GM20431 (cell line): ENCODE results near the gene PRDM16.

Source experiments
- in situ Hi-C: fragments of 300-500 bp; cut with MseI, MboI; formaldehyde crosslinking; loops from one replicate; pipeline ENCODE4 v1.15.0; 2020; ENCODE audit warnings: low sequenced_read_pairs; ENCODE audit not compliant: unreplicated experiment

Gene PRDM16

DNA sequence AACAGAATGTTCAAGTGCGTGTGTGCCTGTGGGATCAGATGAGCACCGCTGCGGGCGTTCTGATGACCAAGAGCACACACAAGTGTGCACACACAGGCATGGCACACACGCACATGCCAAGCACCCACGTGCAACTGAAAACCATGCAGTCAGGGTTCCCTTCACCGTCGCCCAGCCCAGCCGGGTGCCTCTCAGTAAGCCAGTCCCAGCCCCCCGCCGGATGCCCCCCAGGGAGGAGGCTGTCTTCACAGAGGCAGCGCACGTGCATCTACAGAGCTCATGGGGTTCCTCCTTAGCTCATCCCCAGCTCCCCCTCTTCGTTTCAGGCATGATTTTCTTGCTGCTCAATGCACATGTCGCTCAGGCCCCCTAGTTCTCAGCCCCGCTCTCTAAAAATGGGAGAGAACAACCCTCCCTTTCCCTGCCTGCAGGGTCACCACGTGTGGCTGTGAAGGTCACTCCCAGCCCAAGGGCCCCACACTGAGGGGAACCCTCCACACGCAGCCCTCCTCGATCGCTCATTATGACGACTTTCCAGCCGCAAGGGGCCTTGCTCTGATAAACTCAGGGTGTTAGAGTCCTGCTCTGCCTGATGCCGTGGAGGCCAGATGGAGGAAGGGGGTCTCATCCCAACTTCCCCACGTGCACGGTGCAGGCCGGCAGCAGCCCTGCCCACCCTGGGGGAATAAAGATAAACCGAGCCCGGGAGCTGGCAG lies 355.1 kb downstream of the PRDM16 start:
- in situ Hi-C loops: no loop called here

DNA sequence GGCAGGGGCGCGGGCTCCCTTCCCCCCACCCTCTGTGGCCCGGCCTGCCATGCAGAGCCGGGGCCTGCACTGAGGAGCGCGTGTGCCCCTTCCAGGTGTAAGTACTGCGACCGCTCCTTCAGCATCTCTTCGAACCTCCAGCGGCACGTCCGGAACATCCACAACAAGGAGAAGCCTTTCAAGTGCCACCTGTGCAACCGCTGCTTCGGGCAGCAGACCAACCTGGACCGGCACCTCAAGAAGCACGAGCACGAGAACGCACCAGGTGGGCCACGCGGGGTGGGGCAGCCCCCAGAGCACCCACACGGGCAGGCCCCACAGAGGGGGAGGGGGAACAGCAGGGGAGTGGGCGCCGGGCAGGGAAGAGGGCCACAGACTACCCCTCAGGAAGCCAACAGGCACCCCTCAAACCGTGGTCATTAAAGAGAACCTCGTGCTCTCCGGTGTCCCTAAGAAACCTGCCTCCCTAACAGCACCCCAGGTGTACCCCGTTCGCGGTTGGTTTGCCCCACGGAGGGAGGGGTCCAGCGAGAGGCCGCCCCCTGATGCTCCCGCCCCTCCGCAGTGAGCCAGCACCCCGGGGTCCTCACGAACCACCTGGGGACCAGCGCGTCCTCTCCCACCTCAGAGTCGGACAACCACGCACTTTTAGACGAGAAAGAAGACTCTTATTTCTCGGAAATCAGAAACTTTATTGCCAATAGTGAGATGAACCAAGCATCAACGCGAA lies 356.6 kb downstream of the PRDM16 start:
- in situ Hi-C loops: no loop called here

- in situ Hi-C loops: no loop called here
Observed at GRCh38 chr1:3426956-3427535, 358.0 kb downstream of the PRDM16 start.

GRCh38 chr1:3427711-3428704 lies 359.0 kb downstream of the PRDM16 start:
- in situ Hi-C loops: no loop called here

DNA sequence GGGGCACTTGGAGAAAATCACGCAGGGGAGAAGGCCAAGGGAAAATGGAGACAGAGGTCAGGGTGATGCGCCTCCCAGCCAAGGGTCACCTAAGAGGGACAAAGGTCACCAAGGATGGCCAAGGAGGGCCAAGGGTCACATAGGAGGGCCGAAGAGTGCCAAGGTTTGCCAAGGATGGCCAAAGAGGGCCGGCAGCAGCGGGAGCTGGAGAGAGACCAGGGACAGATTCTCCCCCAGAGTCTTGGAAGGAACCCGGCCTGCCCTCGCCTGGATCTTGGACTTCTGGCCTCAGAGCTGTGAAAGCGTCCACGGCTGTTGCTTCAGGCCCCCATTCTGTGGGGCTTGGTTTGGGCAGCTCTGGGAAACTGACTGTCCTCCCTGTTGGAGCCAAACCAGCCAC lies 359.9 kb downstream of the PRDM16 start:
- in situ Hi-C loops: no loop called here

DNA sequence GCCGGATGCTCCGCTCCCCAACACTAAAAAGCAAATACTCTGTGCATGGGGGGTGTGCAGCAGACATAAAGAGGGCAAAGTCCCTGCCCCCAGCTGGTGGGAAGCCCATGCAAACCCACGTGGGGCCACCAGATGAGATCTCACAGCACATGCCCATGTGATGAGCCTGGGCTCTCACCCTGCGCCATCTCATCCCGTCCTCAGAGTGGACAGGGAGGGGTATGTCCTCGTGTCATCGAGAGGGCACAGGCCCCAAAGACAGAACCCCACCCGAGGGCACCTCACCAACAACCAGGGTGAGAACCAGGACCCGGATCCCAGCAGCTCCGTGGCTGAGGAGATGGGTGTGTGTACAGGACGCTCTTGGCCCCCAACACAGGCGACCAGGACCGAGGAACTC lies 360.3 kb downstream of the PRDM16 start:
- in situ Hi-C loops: no loop called here

- in situ Hi-C loops: no loop called here
Observed at GRCh38 chr1:3429766-3430165, 360.8 kb downstream of the PRDM16 start.

DNA sequence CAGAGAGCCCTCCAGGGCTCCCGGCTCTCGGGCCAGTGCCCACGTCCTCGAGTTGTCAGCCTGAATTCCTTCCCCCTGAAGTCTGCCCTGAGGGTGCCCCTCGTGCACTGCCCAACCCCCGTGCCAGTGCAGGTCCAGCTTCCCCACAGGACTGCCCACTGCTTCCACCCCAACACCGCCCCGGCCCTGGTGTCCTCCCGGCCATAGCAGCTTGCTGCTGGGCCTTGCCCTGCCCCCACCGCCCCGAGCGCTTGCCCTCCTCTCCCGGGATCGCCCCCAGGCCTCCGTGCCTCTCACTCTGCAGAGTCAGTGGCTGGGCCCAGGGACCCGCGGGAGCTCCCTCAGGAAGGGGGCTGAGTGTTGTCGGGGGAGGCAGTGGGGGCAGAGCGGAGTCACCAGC lies 361.4 kb downstream of the PRDM16 start:
- in situ Hi-C loops: no loop called here

GRCh38 chr1:3430820-3431219 lies 361.8 kb downstream of the PRDM16 start:
- in situ Hi-C loops: no loop called here

- in situ Hi-C loops: no loop called here
Observed at GRCh38 chr1:3431266-3431665, 362.3 kb downstream of the PRDM16 start.

- in situ Hi-C loops: no loop called here
Observed at GRCh38 chr1:3431686-3432085, 362.7 kb downstream of the PRDM16 start.

DNA sequence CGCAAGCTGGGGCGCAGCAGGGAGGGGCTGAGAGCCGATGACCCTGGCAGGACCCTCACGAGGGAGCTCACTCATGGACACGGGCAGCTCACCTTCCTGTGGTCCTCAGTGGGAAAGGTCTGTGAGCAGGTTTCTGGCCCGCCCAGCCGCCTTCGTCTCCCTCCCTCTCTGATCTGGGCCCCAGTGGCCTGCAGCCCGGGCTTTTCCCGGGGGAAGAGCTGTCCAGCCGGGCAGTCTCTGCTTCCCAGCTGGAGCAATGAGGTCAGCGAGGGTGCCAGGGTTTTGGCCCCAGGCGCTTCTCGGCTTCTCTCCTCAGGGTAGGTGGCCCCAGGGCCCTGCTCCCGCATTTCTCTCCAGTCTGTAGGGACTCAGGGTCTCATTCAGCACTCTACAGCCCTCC lies 363.3 kb downstream of the PRDM16 start:
- in situ Hi-C loops: no loop called here

DNA sequence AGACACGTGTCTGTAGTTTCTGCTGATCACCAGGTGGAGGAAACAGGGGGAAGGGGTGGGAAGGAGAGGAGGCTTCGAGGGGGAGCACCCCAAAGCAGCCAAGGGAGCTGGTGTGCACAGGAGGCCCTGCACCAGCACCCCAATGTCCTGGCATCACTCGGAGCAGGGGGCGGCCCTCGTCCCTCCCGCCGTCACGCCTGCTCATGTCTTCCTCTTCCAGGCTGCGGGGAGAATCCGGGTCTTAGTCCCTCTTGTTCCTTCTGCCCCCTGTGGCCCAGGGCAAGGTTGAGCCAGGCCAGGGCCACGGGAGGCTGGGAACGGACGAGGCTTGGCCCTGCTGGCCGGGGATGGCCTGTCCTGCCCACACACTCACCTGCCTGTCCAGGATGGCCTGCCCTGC lies 364.1 kb downstream of the PRDM16 start:
- in situ Hi-C loops: no loop called here

DNA sequence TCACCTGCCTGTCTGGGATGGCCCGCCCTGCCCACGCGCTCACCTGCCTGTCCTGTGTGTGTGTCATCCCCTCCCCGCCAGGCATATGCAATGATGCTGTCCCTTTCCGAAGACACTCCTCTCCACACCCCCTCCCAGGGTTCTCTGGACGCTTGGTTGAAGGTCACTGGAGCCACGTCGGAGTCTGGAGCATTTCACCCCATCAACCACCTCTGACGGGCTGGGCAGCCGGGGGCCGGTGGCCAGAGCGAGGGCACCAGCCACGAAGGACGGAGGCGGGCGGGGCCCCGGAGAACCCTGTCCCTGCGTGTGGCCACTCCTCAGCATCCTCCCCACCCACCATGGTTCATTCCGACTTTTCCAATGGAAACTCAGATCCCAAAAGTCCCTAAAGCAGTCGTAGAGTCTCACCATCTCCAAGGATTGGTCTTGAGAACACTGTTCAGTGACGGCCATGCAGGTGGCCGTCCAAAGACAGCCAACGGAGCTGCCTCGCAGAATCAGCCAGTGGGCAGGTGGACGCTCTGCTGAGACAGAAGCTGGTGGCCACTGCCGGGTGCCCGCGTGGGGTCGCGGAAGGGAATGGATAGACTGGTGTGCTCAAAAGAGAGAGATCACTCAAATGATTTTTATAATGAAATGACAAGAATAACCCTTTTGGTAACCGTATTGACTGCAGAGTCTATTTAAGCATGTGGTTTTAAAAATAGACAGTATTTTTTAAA lies 364.8 kb downstream of the PRDM16 start:
- in situ Hi-C loops: no loop called here

DNA sequence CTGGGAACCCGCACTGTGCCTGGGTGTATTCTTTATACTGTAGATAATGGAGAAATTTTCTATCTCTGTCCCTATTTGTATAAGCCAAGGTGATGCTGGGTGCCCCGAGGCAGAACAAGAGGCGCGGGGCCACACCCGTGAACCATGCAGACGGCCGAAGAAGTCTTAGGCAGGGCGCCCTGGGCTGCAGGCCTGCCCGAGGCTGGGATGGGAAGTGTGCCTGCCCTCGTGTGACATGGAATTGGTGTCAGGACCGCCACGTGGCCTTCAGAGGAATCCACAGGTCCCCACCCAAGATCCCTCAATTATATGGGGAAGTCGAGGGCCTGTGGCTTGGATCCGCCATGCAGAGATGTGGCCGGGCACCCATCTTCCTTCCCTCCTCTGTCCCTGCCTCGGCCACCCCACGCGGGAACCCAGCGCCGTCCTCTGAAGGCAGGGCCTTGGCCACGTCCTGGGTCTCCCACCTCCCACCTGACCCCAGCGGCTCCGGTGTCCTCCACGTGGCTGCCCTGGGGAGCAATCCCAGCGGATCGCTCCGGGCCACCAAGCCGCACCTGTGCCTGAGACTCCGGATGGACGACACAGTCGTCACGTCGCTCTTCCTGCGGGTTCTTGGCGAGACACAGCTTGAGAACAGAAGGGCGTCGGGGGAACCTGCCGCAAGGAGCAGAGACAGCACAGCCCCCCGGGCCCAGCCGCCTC lies 365.6 kb downstream of the PRDM16 start:
- in situ Hi-C loops: no loop called here

DNA sequence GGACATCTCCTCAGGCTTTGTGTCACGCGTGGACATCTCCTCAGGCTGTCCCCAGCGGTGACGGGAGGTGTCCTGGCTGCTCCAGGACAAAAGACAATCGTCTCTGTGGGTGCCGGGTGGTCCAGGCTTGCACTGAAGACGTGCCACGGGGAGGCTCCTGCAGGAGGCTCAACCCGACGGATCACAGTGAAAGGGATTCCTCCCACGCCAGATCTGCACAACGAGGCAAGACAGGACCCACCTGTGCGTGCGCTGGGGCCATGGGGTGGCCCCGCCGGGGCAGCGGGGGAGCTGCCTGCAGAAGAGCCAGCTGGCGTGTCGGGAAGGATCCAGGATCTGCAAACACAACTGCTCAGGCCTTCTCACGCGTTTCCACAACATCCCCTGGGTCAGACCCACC lies 366.7 kb downstream of the PRDM16 start:
- in situ Hi-C loops: no loop called here

GRCh38 chr1:3436451-3436850 lies 367.4 kb downstream of the PRDM16 start:
- in situ Hi-C loops: no loop called here

- in situ Hi-C loops: no loop called here
Observed at GRCh38 chr1:3436901-3437300, 367.9 kb downstream of the PRDM16 start.

GRCh38 chr1:3438661-3439180 lies 369.7 kb downstream of the PRDM16 start:
- in situ Hi-C loops: no loop called here
